GM18867 (cell line): ENCODE results near the gene VPS33B.
A peak's percentile ranks its signal among the peaks of the same experiment; 100 is the strongest.
"Not testable (repeated sequence)": the region's sequence is repeated elsewhere in the genome, so short reads cannot be mapped to it uniquely, and the experiment has no call there.

Experiments
- ATAC-seq: cut with Tn5 transposase; IDR thresholded peaks from one replicate; pipeline ENCODE4 v1.9.1; 2021; ENCODE audit warnings: mild to moderate bottlenecking, moderate library complexity; ENCODE audit not compliant: unreplicated experiment

The VPS33B gene

GRCh38 chr15:91022075-91022831 lies at the start of gene VPS33B:
Gene VPS33B, minus strand, starts transcription at chr15:91022594. Its CDS starts 345 bp downstream, at chr15:91022249.
- peak; percentile 65 for ATAC-seq

GRCh38 chr15:91072161-91072560 lies 49.8 kb upstream of the VPS33B start:
- ATAC-seq = no peak

GRCh38 chr15:91070872-91071271 lies 48.5 kb upstream of the VPS33B start:
- no peak for ATAC-seq

GRCh38 chr15:91068966-91069365 lies 46.6 kb upstream of the VPS33B start:
- no peak for ATAC-seq

GRCh38 chr15:91068436-91068835 lies 46.0 kb upstream of the VPS33B start:
- ATAC-seq = no peak

- no peak for ATAC-seq
These were observed 44.6 kb upstream of the VPS33B start for GRCh38 chr15:91067036-91067435.

GRCh38 chr15:91065505-91065904 lies 43.1 kb upstream of the VPS33B start:
- ATAC-seq = no peak

DNA sequence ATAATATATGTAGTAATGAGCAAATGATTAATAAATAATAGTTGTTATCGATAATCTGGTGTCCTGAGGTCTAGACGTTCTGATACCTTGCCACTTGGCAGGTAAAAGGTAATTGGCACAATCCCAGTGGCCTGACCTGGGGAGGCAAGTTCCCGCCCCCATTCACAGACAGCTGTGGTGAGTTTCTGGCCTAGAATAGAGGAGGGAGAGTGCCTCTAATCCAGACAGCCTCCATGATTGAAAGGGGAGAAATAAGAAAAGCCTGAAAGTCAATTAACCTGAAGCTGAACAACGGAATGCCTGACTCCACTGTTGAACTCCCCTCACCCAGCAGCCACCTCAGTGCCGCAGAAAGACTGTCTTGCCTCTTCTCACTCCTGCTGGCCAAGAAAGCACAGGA lies 39.6 kb upstream of the VPS33B start:
- ATAC-seq = no peak

- no peak for ATAC-seq
These were observed 38.8 kb upstream of the VPS33B start for GRCh38 chr15:91061230-91061629.

DNA sequence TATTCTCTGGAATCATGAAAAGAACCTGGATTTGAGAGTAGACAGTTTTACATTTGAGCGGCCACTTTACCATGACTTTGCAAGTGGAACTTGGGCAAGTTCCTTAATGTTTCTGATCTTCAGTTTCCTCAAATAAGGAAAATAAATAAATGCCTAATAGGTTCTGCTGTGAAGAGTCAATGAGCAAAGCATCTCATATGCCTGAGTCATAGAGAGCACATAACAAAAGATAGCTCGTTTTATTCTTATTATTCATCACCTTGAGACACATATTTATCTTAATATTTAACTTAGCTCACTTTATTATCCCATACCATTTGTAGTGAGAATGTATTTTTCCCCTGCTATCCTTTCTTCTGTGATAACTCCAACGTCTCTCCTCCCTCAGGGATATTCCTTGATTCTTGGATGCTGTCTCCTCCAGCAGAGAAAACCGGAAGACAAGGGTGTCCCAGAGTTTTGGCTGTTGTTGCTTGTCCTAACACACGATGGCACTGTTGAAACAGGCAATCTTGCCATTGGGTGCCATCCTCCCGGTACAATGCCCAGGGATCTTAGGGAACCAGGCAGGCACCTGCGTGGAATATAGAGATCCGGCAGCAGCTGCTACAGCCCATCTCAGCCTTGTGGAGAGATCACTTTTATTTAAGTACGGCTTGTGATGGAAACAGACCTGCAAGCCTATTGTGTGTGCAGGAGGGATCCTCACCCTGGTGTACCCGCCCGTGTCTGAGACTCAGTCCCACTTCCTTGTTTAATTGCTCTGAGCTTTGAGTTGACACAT lies 33.3 kb upstream of the VPS33B start:
- no peak for ATAC-seq

DNA sequence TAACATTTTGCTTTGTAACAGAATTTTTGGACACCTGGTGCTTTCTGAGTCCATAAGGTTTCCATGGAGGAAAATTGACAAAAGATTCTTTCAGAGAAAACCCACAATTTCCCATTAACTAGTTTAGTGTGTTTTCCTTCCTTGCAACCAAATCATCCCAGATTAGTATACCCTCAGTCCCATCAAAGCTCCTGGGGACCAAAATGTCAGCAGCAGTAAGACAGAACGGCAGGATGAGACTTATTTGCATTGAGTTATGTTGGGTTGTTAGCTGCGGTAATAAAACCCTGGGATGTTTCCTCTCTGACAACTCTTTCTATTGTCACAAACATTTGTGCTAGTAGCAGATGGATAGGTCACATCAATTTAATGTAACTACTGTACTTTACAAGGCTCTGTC lies 32.4 kb upstream of the VPS33B start:
- ATAC-seq = no peak

DNA sequence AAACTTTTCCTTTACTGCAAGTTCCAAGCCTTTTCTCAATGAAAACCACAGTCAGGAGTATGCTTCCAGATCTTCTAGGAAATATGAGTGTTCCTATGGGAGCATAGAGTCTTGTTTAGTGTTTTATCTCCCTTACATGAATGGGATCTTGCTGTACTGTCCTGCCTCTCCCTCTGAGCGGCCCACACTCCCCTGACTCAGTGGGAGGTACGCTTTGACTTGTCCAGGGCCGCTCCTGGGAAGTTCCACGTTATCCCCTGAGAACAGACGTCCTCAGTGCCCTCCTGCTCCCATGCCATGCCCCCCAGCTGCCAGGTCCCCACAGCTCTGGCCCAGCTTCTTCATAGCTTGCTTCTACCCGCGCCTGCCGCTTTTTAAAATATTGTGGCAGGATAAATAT lies 28.9 kb upstream of the VPS33B start:
- ATAC-seq = no peak

GRCh38 chr15:91050128-91050455 lies 27.7 kb upstream of the VPS33B start:
- ATAC-seq = peak; percentile 16

GRCh38 chr15:91049378-91050127 lies 27.2 kb upstream of the VPS33B start:
- peak; percentile 81 for ATAC-seq

- ATAC-seq = no peak
These were observed 25.3 kb upstream of the VPS33B start for GRCh38 chr15:91047545-91048199.

GRCh38 chr15:91046056-91046455 lies 23.7 kb upstream of the VPS33B start:
- ATAC-seq = not testable (repeated sequence)

- ATAC-seq = no peak
These were observed 22.7 kb upstream of the VPS33B start for GRCh38 chr15:91045065-91045464.

DNA sequence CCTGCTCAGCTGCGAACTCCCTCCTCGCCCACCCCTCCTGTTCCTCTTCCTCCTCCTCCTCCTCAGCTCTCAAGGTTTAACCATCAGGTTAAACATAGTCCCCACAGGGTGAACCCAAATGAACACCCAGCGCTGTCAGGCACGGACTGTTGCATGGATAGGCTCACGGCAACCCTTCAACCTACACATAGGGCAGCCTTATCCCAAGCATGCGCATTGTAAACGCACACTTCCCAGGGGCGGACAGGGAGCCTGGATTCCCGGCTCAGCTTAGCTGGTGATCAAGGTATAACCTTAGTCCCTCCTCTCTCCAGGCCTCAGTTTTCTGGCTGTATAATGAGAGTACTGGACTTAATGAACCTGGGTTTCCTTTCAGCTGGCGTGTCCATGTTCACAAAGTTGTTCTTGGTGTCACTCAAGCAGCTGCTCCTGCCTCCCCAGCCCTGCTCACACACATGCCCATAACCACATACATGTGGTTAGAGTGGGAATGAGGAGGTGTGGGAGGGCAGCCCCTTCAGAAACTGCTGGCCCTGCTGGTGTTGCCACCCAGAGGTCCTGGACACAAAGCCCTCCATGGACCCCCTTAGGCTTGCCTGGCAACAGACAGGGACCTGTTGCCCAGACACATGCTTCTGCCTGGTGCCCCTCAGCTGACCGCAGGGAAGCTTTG lies 20.9 kb upstream of the VPS33B start:
- no peak for ATAC-seq

- ATAC-seq = no peak
These were observed 18.5 kb upstream of the VPS33B start for GRCh38 chr15:91040856-91041255.

GRCh38 chr15:91039996-91040395 lies 17.6 kb upstream of the VPS33B start:
- no peak for ATAC-seq
